ENCODE measurements around the gene GBE1. TPM values are rescaled to one million over a fixed set of nuclear protein-coding genes. Genes with fewer than 3 reads are reported as not detected.

The GBE1 gene
- total and polyA plus RNA-seq, 9 of the 15 experiments (the other 6 are each of a cell fraction or from before 2014, with no cell fraction given), result 7.9 to 25.6 (median 13.1) TPM

- no peak for TF ChIP-seq ZFP91 (CRISPR knock-in tag; IDR thresholded peaks at IDR 0.05)
- peak; percentile 88 for TF ChIP-seq CBFA2T2 (conservative IDR thresholded peaks at IDR 0.05)
- TF ChIP-seq PBX2 (CRISPR knock-in tag; IDR thresholded peaks at IDR 0.05; ENCODE audit: low read depth), result no peak
- TF ChIP-seq PBX2 (tag; conservative IDR thresholded peaks at IDR 0.05; ENCODE audit: low read depth), result peak; percentile 65
- no peak for TF ChIP-seq POLR2AphosphoS2 (IDR thresholded peaks at IDR 0.05; ENCODE audit: low read length)
- no peak for TF ChIP-seq GABPB1 (CRISPR knock-in tag; IDR thresholded peaks at IDR 0.05)
- no peak for TF ChIP-seq ZNF431 (CRISPR knock-in tag; IDR thresholded peaks at IDR 0.05)
- TF ChIP-seq HDAC3 (IDR thresholded peaks at IDR 0.05; ENCODE audit: borderline replicate concordance, partially characterized antibody), result no peak
- TF ChIP-seq NR4A1 (CRISPR knock-in tag; IDR thresholded peaks at IDR 0.05), result no peak
- no peak for TF ChIP-seq NR4A1 (tag; IDR thresholded peaks at IDR 0.05)
- no peak for TF ChIP-seq ZBTB34 (CRISPR knock-in tag; IDR thresholded peaks at IDR 0.05)
- TF ChIP-seq NR3C1 (CRISPR knock-in tag; IDR thresholded peaks at IDR 0.05), result no peak
- TF ChIP-seq TAF1 (IDR thresholded peaks at IDR 0.05; ENCODE audit: control insufficient read depth, extremely low read depth, insufficient read depth, low read length, severe bottlenecking), result no peak
- TF ChIP-seq CHD1 (IDR thresholded peaks at IDR 0.05; ENCODE audit: low read length), result no peak
- no peak for TF ChIP-seq SMAD4 (CRISPR knock-in tag; conservative IDR thresholded peaks at IDR 0.05)
- peak; percentile 71 for TF ChIP-seq TEAD4 (IDR thresholded peaks at IDR 0.05; ENCODE audit: low read length)
- no peak for TF ChIP-seq TEAD4 (CRISPR knock-in tag; IDR thresholded peaks at IDR 0.05; ENCODE audit: borderline replicate concordance)
- TF ChIP-seq NR2C1 (IDR thresholded peaks at IDR 0.05), result no peak
- TF ChIP-seq NR2C1 (tag; IDR thresholded peaks at IDR 0.05), result no peak
- TF ChIP-seq SLC30A9 (CRISPR knock-in tag; IDR thresholded peaks at IDR 0.05), result no peak
- peak; percentile 15 to 44; a peak in 1 of 4 replicates for TF ChIP-seq MNT (conservative IDR thresholded peaks at IDR 0.05)
- TF ChIP-seq STAT5A (IDR thresholded peaks at IDR 0.05; ENCODE audit: borderline replicate concordance, low read length), result peak; percentile 51
- TF ChIP-seq MEF2D (tag; conservative IDR thresholded peaks at IDR 0.05; ENCODE audit: low read depth), result no peak
- TF ChIP-seq ZNF311 (CRISPR knock-in tag; IDR thresholded peaks at IDR 0.05), result no peak
- TF ChIP-seq HDAC2 (IDR thresholded peaks at IDR 0.05), result peak; percentile 68
These were observed 48.4 kb downstream of the GBE1 start (continued) for GRCh38 chr3:81713031-81713430.
